ENCODE measurements around the gene CDADC1. TPM values are rescaled to one million over a fixed set of nuclear protein-coding genes. Genes with fewer than 3 reads are reported as not detected.

Gene CDADC1
- total and polyA plus RNA-seq, 7 donors = 2.4 to 12.2 (median 6.5) TPM

- peaks cover 0 to 8% (median 0%) of the 10 kb centered on the region in 4 donors for H3K4me1 ChIP-seq
- DNase-seq = no peak
- WGBS, 2 donors = 95% methylated on average over 2 of the region's 2 CpGs
- no peak for TF ChIP-seq CTCF (IDR thresholded peaks at IDR 0.05)
- TF ChIP-seq EP300 (IDR thresholded peaks at IDR 0.05) = no peak
- TF ChIP-seq POLR2A (IDR thresholded peaks at IDR 0.05) = no peak
- TF ChIP-seq POLR2AphosphoS5 (IDR thresholded peaks at IDR 0.05) = no peak
- no peaks in the 10 kb centered on the region for H3K27me3 ChIP-seq
- H3K9me3 ChIP-seq = no peaks in the 10 kb centered on the region
- H3K4me3 ChIP-seq = no peak overlapping the region
- H3K27ac ChIP-seq = no peak overlapping the region
- intact Hi-C loops (cut with DNase I) = no loop called here
- peaks cover 0 to 73% (median 13%) of the 10 kb centered on the region in 4 donors for H3K36me3 ChIP-seq
Measured at GRCh38 chr13:49342454-49342853, 94.7 kb downstream of the CDADC1 start.

Other genes starting within 250 kb of the CDADC1 start
- gene MLNR, start 27.6 kb upstream of the CDADC1 start, total RNA-seq = under 1 TPM in 1 of 4 donors, not detected in 3; 0.71 TPM
- gene MLNR, start 27.6 kb upstream of the CDADC1 start, polyA plus RNA-seq = not detected
- gene CAB39L, start 196.1 kb downstream of the CDADC1 start, total RNA-seq = 100 to 1,000 TPM; 121 to 180 (median 150) TPM
- gene CAB39L, start 196.1 kb downstream of the CDADC1 start, polyA plus RNA-seq = 10 to 100 TPM in 1 of 3 donors, 1 to 10 TPM in 2; 5.5 to 15.6 (median 7.2) TPM
- gene SETDB2, start 196.3 kb downstream of the CDADC1 start, total RNA-seq = 10 to 100 TPM in 3 of 4 donors, 1 to 10 TPM in 1; 7.5 to 12.5 (median 11.2) TPM
- gene SETDB2, start 196.3 kb downstream of the CDADC1 start, polyA plus RNA-seq = 1 to 10 TPM; 3.6 to 4.9 (median 4.9) TPM
- 10 to 100 TPM; 29.6 to 52.1 (median 37.5) TPM for gene PHF11, start 248.0 kb downstream of the CDADC1 start, total RNA-seq
- gene PHF11, start 248.0 kb downstream of the CDADC1 start, polyA plus RNA-seq = 10 to 100 TPM; 20.1 to 36.8 (median 20.4) TPM

Measured in sigmoid colon (tissue), 7 donors.